Measurements from ENCODE around the gene AMPD2. TPM values are rescaled to one million over a fixed set of nuclear protein-coding genes. Genes with fewer than 3 reads are reported as not detected.

The AMPD2 gene
- total RNA-seq, 1 donor from 2014 or later = 49.3 TPM

- TF ChIP-seq, protein P1, sequence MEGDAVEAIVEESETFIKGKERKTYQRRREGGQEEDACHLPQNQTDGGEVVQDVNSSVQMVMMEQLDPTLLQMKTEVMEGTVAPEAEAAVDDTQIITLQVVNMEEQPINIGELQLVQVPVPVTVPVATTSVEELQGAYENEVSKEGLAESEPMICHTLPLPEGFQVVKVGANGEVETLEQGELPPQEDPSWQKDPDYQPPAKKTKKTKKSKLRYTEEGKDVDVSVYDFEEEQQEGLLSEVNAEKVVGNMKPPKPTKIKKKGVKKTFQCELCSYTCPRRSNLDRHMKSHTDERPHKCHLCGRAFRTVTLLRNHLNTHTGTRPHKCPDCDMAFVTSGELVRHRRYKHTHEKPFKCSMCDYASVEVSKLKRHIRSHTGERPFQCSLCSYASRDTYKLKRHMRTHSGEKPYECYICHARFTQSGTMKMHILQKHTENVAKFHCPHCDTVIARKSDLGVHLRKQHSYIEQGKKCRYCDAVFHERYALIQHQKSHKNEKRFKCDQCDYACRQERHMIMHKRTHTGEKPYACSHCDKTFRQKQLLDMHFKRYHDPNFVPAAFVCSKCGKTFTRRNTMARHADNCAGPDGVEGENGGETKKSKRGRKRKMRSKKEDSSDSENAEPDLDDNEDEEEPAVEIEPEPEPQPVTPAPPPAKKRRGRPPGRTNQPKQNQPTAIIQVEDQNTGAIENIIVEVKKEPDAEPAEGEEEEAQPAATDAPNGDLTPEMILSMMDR (IDR thresholded peaks at IDR 0.05; ENCODE audit: partially characterized antibody, unreplicated experiment) = no peak
- peaks cover 3% of the 10 kb centered on the region for H3K36me3 Mint-ChIP-seq (ENCODE audit: unreplicated experiment)
- H3K9me3 Mint-ChIP-seq (ENCODE audit: unreplicated experiment) = no peaks in the 10 kb centered on the region
These were observed 37.6 kb upstream of the AMPD2 start for GRCh38 chr1:109582021-109582420.

GRCh38 chr1:109584766-109585165 is 34.9 kb upstream of the AMPD2 start:
- H3K9me3 Mint-ChIP-seq (ENCODE audit: unreplicated experiment) = peaks cover 4% of the 10 kb centered on the region
- no peak for DNase-seq
- peaks cover 2% of the 10 kb centered on the region for H3K27me3 Mint-ChIP-seq (ENCODE audit: unreplicated experiment)
- no peak overlapping the region for H3K27ac Mint-ChIP-seq (ENCODE audit: unreplicated experiment)
- H3K36me3 Mint-ChIP-seq (ENCODE audit: unreplicated experiment) = no peaks in the 10 kb centered on the region
- H3K4me1 Mint-ChIP-seq (ENCODE audit: low read depth, unreplicated experiment) = no peaks in the 10 kb centered on the region
- TF ChIP-seq, protein P1 (IDR thresholded peaks at IDR 0.05; ENCODE audit: partially characterized antibody, unreplicated experiment) = no peak
- H3K4me3 Mint-ChIP-seq (ENCODE audit: unreplicated experiment) = no peak overlapping the region

More at GRCh38 chr1:109582021-109582420, 37.6 kb upstream of the AMPD2 start:
- Mint-ChIP-seq H3K27ac (ENCODE audit: unreplicated experiment) (no peak overlapping the region), H3K4me1 (ENCODE audit: low read depth, unreplicated experiment) (peaks cover 5% of the 10 kb centered on the region), H3K27me3 (ENCODE audit: unreplicated experiment) (no peaks in the 10 kb centered on the region), H3K4me3 (ENCODE audit: unreplicated experiment) (no peak overlapping the region)
- no peak for DNase-seq

DNA sequence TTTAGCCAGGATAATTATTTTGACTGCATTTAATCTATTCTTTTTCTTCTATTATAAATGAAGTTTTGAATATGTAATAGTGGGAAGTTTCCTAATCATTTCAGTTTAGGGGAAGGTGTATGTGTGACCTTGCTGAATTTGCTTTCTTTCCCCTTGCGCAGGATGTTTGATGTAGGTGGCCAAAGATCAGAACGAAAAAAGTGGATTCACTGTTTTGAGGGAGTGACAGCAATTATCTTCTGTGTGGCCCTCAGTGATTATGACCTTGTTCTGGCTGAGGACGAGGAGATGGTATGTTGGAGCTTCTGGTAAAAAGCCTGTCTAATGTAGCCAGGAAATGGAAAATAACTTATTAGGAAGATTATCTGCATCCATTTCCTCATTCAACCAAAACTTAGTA is 33.6 kb upstream of the AMPD2 start:
- Mint-ChIP-seq H3K9me3 (ENCODE audit: unreplicated experiment) (peaks cover 4% of the 10 kb centered on the region), H3K4me1 (ENCODE audit: low read depth, unreplicated experiment) (no peaks in the 10 kb centered on the region), H3K27ac (ENCODE audit: unreplicated experiment) (no peak overlapping the region), H3K4me3 (ENCODE audit: unreplicated experiment) (no peak overlapping the region), H3K27me3 (ENCODE audit: unreplicated experiment) (peaks cover 2% of the 10 kb centered on the region), H3K36me3 (ENCODE audit: unreplicated experiment) (no peaks in the 10 kb centered on the region)
- TF ChIP-seq, protein P1 (IDR thresholded peaks at IDR 0.05; ENCODE audit: partially characterized antibody, unreplicated experiment) = no peak
- DNase-seq = no peak

- Mint-ChIP-seq H3K9me3 (ENCODE audit: unreplicated experiment) (peaks cover 4% of the 10 kb centered on the region), H3K4me1 (ENCODE audit: low read depth, unreplicated experiment) (no peaks in the 10 kb centered on the region), H3K27me3 (ENCODE audit: unreplicated experiment) (peaks cover 2% of the 10 kb centered on the region), H3K36me3 (ENCODE audit: unreplicated experiment) (no peaks in the 10 kb centered on the region), H3K4me3 (ENCODE audit: unreplicated experiment) (no peak overlapping the region), H3K27ac (ENCODE audit: unreplicated experiment) (no peak overlapping the region)
- no peak for DNase-seq
- TF ChIP-seq, protein P1 (IDR thresholded peaks at IDR 0.05; ENCODE audit: partially characterized antibody, unreplicated experiment) = no peak
These were observed 30.5 kb upstream of the AMPD2 start for GRCh38 chr1:109589177-109589576.

DNA sequence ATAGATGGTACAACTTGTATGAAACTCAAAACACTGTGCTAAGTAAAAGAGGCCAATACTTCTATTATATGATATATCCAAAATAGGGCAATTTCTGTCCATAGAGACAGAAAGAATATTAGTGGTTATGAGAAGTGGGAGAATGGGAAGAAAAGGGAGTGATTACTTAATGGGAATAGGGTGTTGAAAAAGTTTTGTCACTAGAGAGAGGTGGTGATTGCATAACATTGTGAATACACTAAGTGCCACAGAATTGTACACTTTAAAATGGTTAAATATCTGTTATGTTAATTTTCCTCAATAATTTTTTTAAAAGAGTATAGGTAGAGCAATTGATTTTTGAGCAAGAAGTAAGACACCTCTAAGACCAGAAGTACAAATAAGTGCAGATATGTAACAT is 30.0 kb upstream of the AMPD2 start:
- peaks cover 4% of the 10 kb centered on the region for H3K9me3 Mint-ChIP-seq (ENCODE audit: unreplicated experiment)
- H3K4me1 Mint-ChIP-seq (ENCODE audit: low read depth, unreplicated experiment) = no peaks in the 10 kb centered on the region
- H3K36me3 Mint-ChIP-seq (ENCODE audit: unreplicated experiment) = no peaks in the 10 kb centered on the region
- no peak for DNase-seq
- TF ChIP-seq, protein P1 (IDR thresholded peaks at IDR 0.05; ENCODE audit: partially characterized antibody, unreplicated experiment) = no peak
- no peak overlapping the region for H3K4me3 Mint-ChIP-seq (ENCODE audit: unreplicated experiment)
- peaks cover 2% of the 10 kb centered on the region for H3K27me3 Mint-ChIP-seq (ENCODE audit: unreplicated experiment)
- H3K27ac Mint-ChIP-seq (ENCODE audit: unreplicated experiment) = no peak overlapping the region

Data from glutamatergic neuron (in vitro differentiated cells).